SK-N-SH treated with all-trans-retinoic acid at 6 μM for 48 hours (cell line): ENCODE results near the gene HK3.

Experiments used
- BACH2 ChIP-seq: fragments of 250-450 bp; sonication (Bioruptor Pico); IDR thresholded peaks from 2 replicates; pipeline ENCODE4 v1.9.0; 2021; ENCODE audit warnings: mild to moderate bottlenecking, borderline replicate concordance
- OSR1 ChIP-seq: fragments of 250-450 bp; sonication (Bioruptor Pico); IDR thresholded peaks from 2 replicates; pipeline ENCODE4 v1.8.0; 2022; ENCODE audit warnings: moderate library complexity, mild to moderate bottlenecking, inconsistent platforms
- PPARA ChIP-seq: fragments of 250-450 bp; sonication (Bioruptor Pico); IDR thresholded peaks from 2 replicates; pipeline ENCODE4 v1.5.0; 2020; ENCODE audit warnings: mild to moderate bottlenecking, borderline replicate concordance
- RARB ChIP-seq: fragments of 250-450 bp; sonication (Bioruptor Pico); IDR thresholded peaks from 2 replicates; pipeline ENCODE4 v1.8.0; 2021; ENCODE audit warnings: mild to moderate bottlenecking, moderate library complexity
- ZFP3 ChIP-seq: fragments of 250-450 bp; sonication (Bioruptor Pico); IDR thresholded peaks from 2 replicates; pipeline ENCODE4 v1.5.0; 2020; ENCODE audit warnings: mild to moderate bottlenecking, moderate library complexity
- ZNF70 ChIP-seq: fragments of 450-650 bp; formaldehyde crosslinking; IDR thresholded peaks from 2 replicates; pipeline ENCODE4 v1.5.0; 2020; ENCODE audit warnings: mild to moderate bottlenecking, moderate library complexity
- TF ChIP-seq, protein P1 (sequence below): fragments of 250-450 bp; sonication (Bioruptor Pico); IDR thresholded peaks from 2 replicates; pipeline ENCODE4 v1.5.1; 2021; ENCODE audit warnings: mild to moderate bottlenecking, moderate library complexity
- TF ChIP-seq, protein P2 (sequence below): fragments of 250-450 bp; sonication (Bioruptor Pico); IDR thresholded peaks from 2 replicates; pipeline ENCODE4 v1.5.1; 2020; ENCODE audit warnings: low read depth, mild to moderate bottlenecking, moderate library complexity
- TF ChIP-seq, protein P3 (sequence below): fragments of 250-450 bp; sonication (Bioruptor Pico); IDR thresholded peaks from 2 replicates; pipeline ENCODE4 v1.8.0; 2020; ENCODE audit warnings: mild to moderate bottlenecking, moderate library complexity, borderline replicate concordance
- TF ChIP-seq, protein P4 (sequence below): fragments of 250-450 bp; sonication (Bioruptor Pico); IDR thresholded peaks from 2 replicates; pipeline ENCODE4 v1.5.0; 2020; ENCODE audit warnings: mild to moderate bottlenecking, moderate library complexity

DNA sequence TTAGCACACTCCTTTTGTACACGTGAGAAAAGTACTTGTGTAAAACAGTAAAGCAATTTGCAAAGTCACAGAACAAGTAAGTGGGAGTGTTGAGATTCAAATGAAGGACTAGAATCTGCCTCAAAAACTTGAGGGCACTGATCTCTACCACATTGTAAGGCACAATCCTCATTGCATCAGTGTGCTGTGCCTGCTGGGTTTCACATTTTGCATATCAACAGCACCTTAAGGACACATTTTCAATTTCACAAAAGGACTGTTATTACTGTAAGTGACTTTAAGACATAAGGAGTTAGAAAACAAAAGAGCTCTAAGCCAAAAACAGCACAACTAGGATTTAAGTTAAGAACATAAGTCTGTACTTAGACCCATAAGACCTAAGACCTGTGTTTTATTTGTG lies 44.7 kb upstream of the HK3 start:
- TF ChIP-seq PPARA (CRISPR knock-in tag) = no peak
- TF ChIP-seq, protein P1, sequence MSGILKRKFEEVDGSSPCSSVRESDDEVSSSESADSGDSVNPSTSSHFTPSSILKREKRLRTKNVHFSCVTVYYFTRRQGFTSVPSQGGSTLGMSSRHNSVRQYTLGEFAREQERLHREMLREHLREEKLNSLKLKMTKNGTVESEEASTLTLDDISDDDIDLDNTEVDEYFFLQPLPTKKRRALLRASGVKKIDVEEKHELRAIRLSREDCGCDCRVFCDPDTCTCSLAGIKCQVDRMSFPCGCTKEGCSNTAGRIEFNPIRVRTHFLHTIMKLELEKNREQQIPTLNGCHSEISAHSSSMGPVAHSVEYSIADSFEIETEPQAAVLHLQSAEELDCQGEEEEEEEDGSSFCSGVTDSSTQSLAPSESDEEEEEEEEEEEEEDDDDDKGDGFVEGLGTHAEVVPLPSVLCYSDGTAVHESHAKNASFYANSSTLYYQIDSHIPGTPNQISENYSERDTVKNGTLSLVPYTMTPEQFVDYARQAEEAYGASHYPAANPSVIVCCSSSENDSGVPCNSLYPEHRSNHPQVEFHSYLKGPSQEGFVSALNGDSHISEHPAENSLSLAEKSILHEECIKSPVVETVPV (CRISPR knock-in tag) = no peak
- TF ChIP-seq, protein P2, sequence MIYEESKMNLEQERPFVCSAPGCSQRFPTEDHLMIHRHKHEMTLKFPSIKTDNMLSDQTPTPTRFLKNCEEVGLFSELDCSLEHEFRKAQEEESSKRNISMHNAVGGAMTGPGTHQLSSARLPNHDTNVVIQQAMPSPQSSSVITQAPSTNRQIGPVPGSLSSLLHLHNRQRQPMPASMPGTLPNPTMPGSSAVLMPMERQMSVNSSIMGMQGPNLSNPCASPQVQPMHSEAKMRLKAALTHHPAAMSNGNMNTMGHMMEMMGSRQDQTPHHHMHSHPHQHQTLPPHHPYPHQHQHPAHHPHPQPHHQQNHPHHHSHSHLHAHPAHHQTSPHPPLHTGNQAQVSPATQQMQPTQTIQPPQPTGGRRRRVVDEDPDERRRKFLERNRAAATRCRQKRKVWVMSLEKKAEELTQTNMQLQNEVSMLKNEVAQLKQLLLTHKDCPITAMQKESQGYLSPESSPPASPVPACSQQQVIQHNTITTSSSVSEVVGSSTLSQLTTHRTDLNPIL (CRISPR knock-in tag) = no peak
- TF ChIP-seq OSR1 (CRISPR knock-in tag) = no peak
- TF ChIP-seq, protein P3, sequence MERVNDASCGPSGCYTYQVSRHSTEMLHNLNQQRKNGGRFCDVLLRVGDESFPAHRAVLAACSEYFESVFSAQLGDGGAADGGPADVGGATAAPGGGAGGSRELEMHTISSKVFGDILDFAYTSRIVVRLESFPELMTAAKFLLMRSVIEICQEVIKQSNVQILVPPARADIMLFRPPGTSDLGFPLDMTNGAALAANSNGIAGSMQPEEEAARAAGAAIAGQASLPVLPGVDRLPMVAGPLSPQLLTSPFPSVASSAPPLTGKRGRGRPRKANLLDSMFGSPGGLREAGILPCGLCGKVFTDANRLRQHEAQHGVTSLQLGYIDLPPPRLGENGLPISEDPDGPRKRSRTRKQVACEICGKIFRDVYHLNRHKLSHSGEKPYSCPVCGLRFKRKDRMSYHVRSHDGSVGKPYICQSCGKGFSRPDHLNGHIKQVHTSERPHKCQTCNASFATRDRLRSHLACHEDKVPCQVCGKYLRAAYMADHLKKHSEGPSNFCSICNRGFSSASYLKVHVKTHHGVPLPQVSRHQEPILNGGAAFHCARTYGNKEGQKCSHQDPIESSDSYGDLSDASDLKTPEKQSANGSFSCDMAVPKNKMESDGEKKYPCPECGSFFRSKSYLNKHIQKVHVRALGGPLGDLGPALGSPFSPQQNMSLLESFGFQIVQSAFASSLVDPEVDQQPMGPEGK (CRISPR knock-in tag) = no peak
- TF ChIP-seq RARB (CRISPR knock-in tag) = no peak
- TF ChIP-seq ZNF70 = no peak
- no peak for TF ChIP-seq BACH2 (CRISPR knock-in tag)
- TF ChIP-seq, protein P4, sequence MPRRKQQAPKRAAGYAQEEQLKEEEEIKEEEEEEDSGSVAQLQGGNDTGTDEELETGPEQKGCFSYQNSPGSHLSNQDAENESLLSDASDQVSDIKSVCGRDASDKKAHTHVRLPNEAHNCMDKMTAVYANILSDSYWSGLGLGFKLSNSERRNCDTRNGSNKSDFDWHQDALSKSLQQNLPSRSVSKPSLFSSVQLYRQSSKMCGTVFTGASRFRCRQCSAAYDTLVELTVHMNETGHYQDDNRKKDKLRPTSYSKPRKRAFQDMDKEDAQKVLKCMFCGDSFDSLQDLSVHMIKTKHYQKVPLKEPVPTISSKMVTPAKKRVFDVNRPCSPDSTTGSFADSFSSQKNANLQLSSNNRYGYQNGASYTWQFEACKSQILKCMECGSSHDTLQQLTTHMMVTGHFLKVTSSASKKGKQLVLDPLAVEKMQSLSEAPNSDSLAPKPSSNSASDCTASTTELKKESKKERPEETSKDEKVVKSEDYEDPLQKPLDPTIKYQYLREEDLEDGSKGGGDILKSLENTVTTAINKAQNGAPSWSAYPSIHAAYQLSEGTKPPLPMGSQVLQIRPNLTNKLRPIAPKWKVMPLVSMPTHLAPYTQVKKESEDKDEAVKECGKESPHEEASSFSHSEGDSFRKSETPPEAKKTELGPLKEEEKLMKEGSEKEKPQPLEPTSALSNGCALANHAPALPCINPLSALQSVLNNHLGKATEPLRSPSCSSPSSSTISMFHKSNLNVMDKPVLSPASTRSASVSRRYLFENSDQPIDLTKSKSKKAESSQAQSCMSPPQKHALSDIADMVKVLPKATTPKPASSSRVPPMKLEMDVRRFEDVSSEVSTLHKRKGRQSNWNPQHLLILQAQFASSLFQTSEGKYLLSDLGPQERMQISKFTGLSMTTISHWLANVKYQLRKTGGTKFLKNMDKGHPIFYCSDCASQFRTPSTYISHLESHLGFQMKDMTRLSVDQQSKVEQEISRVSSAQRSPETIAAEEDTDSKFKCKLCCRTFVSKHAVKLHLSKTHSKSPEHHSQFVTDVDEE (CRISPR knock-in tag) = no peak
- no peak for TF ChIP-seq ZFP3 (CRISPR knock-in tag)
